Fibroblast of skin of abdomen (primary cell): Measurements from ENCODE around the gene IL10. TPM values are rescaled to one million over a fixed set of nuclear protein-coding genes. Genes with fewer than 3 reads are reported as not detected.
A peak's percentile ranks its signal among the peaks of the same experiment; 100 is the strongest.

Experiments used
- DNase-seq: peaks from one replicate; pipeline ENCODE4 v3.0.0-alpha.2; 2013
- polyA plus RNA-seq, 2 experiments: library from polyadenylated mRNA; unstranded; fragments of 120-200 nt; gene quantifications; one replicate each; pipeline ENCODE4 v1.2.1, GENCODE V29; 2013; ENCODE audit not compliant: insufficient read length in 2 of 2

IL10 gene
- not detected for polyA plus RNA-seq (2013, experiment 1 of 2; ENCODE audit: insufficient read length)
- not detected for polyA plus RNA-seq (2013, experiment 2 of 2; ENCODE audit: insufficient read length)

GRCh38 chr1:206772243-206772937 lies at the start of gene IL10:
Gene IL10 (minus strand): TSS chr1:206772494. CDS start chr1:206772435, 59 bp downstream.
- DNase-seq, result no peak

GRCh38 chr1:206821493-206821892 lies 49.2 kb upstream of the IL10 start:
- DNase-seq, result no peak

- DNase-seq, result no peak
These were observed 44.3 kb upstream of the IL10 start for GRCh38 chr1:206816390-206817287.

- peak; percentile 85 for DNase-seq
These were observed 42.5 kb upstream of the IL10 start for GRCh38 chr1:206814716-206815341.

- no peak for DNase-seq
These were observed 40.2 kb upstream of the IL10 start for GRCh38 chr1:206812471-206812870.

- no peak for DNase-seq
These were observed 37.3 kb upstream of the IL10 start for GRCh38 chr1:206809504-206810084.

GRCh38 chr1:206808615-206809014 lies 36.3 kb upstream of the IL10 start:
- DNase-seq, result peak; percentile 48

GRCh38 chr1:206805357-206805756 lies 33.1 kb upstream of the IL10 start:
- DNase-seq, result no peak

- no peak for DNase-seq
These were observed 32.0 kb upstream of the IL10 start for GRCh38 chr1:206804156-206804737.

GRCh38 chr1:206803221-206803730 lies 31.0 kb upstream of the IL10 start:
- DNase-seq, result no peak

GRCh38 chr1:206802401-206802800 lies 30.1 kb upstream of the IL10 start:
- DNase-seq, result no peak

GRCh38 chr1:206801467-206801866 lies 29.2 kb upstream of the IL10 start:
- no peak for DNase-seq

GRCh38 chr1:206800891-206801290 lies 28.6 kb upstream of the IL10 start:
- DNase-seq, result no peak

- DNase-seq, result no peak
These were observed 28.1 kb upstream of the IL10 start for GRCh38 chr1:206800411-206800810.

- no peak for DNase-seq
These were observed 27.0 kb upstream of the IL10 start for GRCh38 chr1:206799311-206799710.

GRCh38 chr1:206798384-206798996 lies 26.2 kb upstream of the IL10 start:
- DNase-seq, result no peak

GRCh38 chr1:206797534-206798383 lies 25.5 kb upstream of the IL10 start:
- DNase-seq, result no peak

- DNase-seq, result no peak
These were observed 24.7 kb upstream of the IL10 start for GRCh38 chr1:206796981-206797402.

GRCh38 chr1:206796116-206796515 lies 23.8 kb upstream of the IL10 start:
- DNase-seq, result no peak

GRCh38 chr1:206794294-206794908 lies 22.1 kb upstream of the IL10 start:
- no peak for DNase-seq
